Measurements from ENCODE around the gene TP53TG3E. TPM values are rescaled to one million over a fixed set of nuclear protein-coding genes. Genes with fewer than 3 reads are reported as not detected.

Gene TP53TG3E
- not detected in 2 replicates for total RNA-seq

GRCh38 chr16:33304006-33304405 lies at the start of gene TP53TG3E:
Gene TP53TG3E, plus strand, starts transcription at chr16:33304306. Its CDS starts 68 bp downstream, at chr16:33304374.

Other genes starting within 250 kb of the TP53TG3E start
- gene TP53TG3C, start 110.1 kb upstream of the TP53TG3E start, total RNA-seq: not detected in 2 replicates
- gene TP53TG3B, start 56.5 kb downstream of the TP53TG3E start, total RNA-seq: not detected in 2 replicates
- gene TP53TG3F, start 155.3 kb downstream of the TP53TG3E start, total RNA-seq: not detected in 2 replicates

Data from mammary microvascular endothelial cell (primary cell).